ENCODE results near the gene XRCC3.
"Not testable (repeated sequence)": the region's sequence is repeated elsewhere in the genome, so short reads cannot be mapped to it uniquely, and the experiment has no call there.

XRCC3 gene

GRCh38 chr14:103656756-103657133 lies 58.5 kb downstream of the XRCC3 start:
- DNase-seq = no peak

GRCh38 chr14:103656031-103656755 lies 59.1 kb downstream of the XRCC3 start:
- no peak for DNase-seq

- no peak for DNase-seq
These were observed 60.6 kb downstream of the XRCC3 start for GRCh38 chr14:103654619-103655018.

GRCh38 chr14:103653805-103654204 lies 61.4 kb downstream of the XRCC3 start:
- no peak for DNase-seq

- DNase-seq = not testable (repeated sequence)
These were observed 61.9 kb downstream of the XRCC3 start for GRCh38 chr14:103653336-103653735.

- no peak for DNase-seq
These were observed 62.4 kb downstream of the XRCC3 start for GRCh38 chr14:103652806-103653205.

- DNase-seq = no peak
These were observed 63.7 kb downstream of the XRCC3 start for GRCh38 chr14:103651585-103651984.

- no peak for DNase-seq
These were observed 65.0 kb downstream of the XRCC3 start for GRCh38 chr14:103650213-103650612.

GRCh38 chr14:103649001-103649400 lies 66.2 kb downstream of the XRCC3 start:
- no peak for DNase-seq
